GM18909 (cell line): ENCODE data around the gene EIF5.

ENCODE experiments used
- ATAC-seq: cut with Tn5 transposase; IDR thresholded peaks from one replicate; pipeline ENCODE4 v1.9.1; 2021; ENCODE audit warnings: mild to moderate bottlenecking; ENCODE audit not compliant: unreplicated experiment, poor library complexity

Gene EIF5

DNA sequence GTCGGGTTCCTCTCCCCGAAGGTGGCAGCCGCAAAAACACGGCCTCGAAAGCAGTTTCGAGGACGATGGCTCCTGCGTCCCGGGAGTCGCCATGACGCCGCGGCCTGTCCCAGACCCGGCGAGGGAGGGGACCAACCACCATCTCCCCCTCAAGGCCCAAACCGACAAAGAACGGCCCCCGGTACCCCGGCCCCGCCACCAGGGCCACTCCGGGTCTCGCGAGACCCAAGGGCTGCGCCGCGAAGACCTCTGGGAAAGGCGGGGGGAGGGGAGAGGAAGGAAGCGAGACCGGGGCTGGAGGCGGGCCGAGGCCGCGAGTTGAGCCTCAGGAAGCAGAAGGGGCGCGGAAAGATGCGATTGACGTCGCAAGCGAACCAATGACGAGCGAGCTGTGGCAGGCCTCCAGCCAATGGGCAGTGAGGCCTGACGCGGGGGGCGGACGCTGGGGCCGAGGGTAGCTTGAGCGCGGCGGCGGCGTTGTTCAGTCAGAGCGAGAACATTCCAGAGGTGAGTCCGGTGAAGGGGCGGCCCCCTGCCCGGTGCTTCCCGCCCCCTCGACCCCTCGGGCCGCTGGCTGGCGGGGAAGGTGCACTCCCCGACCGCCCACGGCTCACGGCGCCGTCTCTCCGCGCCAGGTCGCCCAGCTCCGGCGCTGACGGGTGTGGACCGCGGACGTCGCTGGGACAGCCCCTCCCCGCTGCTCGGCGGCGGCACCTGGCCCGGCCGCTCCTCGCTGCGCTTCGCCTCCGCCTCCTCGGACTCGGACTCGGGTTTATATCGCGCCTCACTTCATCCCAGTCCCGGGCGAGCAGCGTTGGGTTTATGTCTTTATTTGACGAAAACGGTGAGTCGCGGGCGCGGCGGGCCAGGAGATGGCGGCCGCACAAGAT is at the start of gene EIF5:
Gene EIF5 (plus strand): TSS at position 484 of the 890 bp plus-strand sequence. CDS start 1,624 bp downstream, outside the sequence.
- ATAC-seq, result peak; percentile 92

DNA sequence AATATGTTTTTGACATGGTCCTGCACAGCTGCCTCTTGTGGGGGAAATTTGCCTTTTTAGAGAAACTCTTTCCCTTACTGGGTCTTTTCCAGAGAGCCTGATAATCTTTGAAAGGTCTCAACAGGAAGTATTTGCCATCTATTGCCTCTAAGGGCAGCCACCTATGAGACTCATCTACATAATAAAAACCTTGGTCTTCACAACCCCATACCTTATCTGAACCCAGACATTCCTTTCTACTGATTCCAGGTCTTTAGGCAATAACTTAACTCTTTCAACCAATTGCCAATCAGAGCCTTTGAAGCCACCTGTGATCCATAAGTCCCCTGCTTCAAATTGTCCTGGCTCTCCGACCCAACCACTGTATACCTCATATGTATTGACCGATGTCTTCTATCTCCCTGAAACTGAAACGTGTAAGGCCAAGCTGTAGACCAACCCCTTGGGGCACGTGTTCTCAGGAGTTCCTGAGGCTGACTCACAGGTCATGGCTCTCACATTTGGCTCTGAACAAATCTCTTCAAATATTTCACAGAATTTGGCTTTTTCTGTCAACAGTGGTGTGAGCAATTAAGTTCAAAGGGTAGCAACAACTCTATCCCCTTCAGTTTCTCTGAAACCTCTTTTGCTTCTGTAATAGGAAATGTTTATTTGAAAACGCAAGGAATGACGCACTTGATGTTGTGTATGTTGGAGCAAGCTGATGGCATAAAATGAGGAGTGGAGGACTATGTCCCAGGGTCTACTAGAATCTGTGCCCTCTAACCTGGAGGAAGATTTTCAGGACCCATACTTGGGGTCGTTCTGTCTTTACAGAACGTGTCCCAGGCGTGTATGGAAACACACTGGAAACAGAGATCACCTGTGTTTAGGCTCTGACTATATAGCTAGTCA is 49.2 kb upstream of the EIF5 start:
- ATAC-seq, result no peak

DNA sequence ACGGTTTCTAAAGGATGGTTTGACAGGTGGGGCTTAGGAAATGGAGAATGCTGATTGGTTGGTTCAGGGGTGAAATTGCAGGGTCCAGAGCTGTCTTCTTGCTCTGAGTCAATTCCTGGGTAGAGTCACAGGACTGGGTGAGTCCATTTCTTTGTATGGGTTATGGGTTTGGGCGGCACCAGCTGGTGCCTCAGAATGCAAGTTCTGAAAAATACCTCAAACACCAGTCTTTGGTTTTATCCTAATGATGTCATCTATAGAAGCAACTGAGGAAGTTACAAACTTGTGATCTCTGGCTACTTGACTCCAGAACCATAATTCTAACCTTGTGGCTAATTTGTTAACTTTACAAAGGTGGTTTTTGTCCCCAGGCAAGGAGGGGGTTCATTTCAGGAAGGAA is 47.6 kb upstream of the EIF5 start:
- no peak for ATAC-seq

DNA sequence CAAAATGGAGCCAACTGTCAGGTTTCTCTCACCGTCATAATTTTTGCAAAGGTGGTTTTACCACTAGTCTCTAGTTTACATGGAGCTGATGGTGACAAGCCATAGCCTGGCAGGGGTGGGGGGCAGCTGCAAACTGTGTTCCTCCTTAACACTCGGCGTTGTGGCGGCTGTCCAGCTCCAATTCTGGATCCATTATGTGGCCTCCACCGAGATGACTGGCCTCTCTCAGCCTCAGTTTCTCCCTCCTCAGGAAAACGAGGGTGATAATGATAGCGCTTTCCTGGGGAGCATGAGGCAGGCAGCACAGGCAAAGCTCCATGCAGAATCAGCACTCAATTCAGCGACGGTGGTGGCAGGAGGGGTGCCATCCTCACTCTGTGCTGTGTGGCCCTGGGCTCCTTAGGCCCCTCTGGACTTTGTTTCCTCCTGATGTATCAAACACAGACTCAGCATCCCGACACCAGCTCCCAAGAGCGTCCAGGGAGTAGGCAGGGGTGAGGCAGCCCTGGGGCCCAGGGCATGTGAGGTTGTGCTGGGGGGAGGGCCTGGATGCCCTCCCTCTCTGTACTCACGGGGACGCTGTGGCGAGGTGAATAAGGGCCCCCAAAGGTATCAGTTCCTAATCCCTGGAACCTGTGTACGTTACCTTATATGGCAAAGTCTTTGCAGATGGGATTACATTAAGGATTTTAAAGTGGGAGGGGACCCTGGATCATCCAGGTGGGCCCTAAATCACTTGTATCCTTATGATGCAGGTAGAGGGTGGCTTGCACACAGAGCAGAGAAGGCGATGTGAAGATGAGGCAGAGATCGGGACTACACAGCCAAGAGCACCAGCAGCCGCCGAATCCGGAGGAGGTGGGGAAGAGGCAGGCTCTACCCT is 46.8 kb upstream of the EIF5 start:
- no peak for ATAC-seq

DNA sequence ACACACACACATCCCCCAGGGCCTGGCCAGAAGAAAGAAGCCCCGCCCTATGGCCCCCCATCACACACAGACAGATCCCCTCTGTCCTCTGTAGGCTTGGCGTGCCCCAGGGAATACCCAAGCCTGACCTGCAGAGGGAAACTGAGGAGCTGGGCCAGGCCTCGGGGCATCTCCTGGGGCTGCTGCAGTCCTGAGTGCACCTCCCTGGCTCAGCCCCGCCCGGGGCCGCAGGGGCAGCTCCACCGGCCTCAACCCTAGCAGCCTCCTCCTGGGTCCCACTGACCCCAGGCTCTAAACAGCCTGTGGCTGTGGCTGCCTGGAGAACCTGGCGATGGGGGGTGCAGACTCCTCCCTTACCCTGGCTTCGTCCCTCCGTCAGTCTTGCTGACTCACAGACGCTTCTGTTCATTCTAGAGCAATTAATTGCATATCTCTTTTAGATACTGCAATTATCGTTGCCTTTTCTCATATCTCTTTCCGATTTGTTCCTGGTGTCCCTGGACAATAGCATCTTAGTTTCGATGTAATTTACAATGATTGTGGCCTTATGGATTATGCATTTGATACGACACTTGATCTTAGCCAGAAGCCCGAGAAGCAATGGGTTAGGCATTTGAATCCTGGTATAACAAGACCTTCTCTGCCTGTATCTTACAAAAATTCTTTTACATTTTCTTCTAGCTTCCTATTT is 45.8 kb upstream of the EIF5 start:
- no peak for ATAC-seq

DNA sequence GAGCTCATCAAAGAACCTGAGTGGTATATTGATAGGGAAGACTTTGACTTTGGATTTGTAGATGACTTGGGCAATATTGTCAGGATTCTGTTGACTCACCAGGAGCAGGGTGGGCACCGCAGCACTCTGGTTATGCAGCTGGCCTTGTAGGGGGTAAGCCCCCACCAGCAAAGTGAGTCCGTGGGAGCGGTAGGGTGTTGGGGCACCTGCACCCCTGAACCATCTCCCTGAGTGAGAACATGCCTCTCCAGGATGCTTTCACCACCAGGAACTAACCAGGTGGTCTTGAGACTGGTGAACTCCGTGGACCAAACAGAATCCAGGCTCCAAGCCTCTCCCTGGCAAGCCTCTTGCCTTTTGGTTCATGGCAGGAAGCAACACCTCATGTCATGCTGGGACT is 44.0 kb upstream of the EIF5 start:
- ATAC-seq, result no peak

DNA sequence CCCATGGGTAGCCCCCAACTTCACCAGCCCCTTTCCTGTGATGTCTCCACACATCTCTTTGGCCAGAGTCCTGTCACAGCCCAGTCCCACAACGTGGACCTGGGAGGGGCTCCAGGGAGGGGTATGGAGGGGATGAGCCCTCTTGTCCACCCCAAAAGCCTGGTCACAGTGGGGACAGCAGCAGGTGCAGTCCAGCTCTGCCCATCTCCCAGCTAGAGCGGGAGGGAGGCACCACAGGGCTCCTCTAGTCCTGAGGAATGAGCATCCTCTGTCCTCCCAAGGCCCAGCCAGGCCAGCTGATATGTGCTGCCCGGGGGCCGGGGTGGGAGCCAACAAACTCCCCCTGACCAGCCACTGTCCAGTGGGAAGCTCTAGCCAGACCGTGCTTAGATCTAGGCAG is 43.5 kb upstream of the EIF5 start:
- ATAC-seq, result no peak

DNA sequence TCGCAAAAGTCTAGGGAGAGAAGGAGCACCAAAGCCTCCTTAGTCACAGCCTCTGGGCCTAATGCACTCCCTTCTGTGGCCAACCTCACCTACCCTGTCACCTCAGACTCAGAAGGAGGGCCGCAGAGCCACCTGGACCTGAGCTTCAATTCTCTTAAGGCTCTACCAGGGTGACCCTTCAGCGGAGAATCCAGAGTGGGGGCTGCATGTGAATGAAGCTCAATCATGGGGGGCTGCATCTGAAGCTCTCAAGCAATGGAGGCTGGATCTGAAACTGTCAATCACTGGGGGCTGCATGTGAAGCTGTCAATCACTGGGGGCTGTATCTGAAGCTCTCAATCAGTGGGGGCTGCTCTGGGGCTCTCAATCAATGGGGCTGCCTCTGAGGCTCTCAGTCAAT is 43.1 kb upstream of the EIF5 start:
- no peak for ATAC-seq

DNA sequence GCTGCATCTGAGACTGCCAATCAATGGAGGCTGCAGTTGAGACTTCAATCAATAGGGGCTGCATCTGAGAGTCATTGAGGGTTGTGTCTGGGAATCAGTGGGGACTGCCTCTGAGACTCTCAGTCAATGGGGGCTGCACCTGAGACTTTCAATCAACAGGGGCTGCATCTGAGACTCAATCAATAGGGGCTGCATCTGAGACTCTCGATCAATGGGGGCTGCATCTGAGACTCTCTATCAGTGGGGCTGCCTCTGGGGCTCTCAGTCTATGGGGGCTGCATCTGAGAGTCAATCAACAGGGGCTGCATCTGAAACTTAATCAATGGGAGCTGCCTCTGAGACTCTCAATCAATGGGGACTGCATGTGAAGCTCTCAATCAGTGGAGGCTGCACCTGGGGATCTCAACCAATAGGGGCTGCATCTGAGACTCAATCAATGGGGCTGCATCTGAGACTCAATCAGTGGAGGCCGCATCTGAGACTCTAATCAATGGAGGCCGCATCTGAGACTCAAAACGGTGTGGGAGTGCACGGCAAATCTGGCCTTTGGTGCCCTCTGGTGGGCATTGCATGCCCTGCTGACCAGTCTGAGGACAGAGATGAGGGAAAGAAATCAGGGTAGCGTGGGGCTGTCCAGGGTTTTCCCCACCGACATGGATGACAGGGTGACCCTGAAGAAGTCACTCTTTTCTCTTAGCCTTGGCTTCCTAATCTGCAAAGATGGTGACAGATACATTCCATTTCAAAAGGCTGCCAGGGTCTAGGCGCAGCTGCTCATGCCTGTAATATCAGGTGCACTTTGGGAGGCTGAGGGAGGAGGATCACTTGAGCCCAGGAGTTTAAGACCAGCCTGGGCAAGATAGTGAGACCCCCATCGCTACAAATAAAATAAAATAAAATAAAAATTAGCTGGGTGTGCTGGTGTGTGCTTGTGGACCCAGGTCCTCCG is 41.3 kb upstream of the EIF5 start:
- ATAC-seq, result no peak

DNA sequence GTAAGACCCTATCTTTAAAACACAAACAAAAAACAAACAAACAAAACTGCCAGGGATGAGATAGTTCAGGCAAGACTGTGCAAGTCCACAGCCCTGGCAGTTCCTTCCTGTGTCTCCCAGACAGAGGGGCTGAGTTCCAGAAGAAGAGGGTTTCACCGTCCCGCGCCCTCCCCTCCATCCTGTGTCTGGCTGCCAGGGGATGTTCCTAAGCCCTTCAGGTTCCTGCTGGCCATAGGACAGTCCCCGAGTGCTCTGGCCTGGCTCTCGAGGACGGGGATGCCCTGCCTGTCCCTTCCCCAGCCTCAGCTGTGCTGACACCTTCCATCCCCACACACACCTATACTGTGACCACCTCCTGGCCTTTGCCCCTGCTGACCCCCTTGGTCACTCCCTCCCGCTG is 40.6 kb upstream of the EIF5 start:
- no peak for ATAC-seq

DNA sequence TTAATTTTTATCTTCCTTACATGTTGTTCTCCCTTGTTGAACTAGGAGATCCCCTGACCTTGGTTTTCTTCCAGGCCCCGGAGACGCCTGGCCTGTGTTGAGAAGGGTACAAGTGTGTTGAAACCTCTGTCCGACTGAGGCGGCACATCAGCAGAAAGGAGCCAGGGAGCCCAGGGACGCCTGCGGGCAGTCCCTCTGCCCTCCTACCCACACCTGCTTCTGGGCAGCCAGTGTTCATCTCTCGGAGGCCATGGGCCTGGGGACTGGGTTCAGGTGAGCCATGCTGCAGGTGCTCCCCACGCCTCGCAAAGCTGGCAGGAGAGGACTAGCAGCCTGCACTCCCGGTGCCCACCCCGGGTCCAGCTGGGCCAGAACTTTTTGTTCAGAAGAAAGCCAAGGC is 39.9 kb upstream of the EIF5 start:
- no peak for ATAC-seq

DNA sequence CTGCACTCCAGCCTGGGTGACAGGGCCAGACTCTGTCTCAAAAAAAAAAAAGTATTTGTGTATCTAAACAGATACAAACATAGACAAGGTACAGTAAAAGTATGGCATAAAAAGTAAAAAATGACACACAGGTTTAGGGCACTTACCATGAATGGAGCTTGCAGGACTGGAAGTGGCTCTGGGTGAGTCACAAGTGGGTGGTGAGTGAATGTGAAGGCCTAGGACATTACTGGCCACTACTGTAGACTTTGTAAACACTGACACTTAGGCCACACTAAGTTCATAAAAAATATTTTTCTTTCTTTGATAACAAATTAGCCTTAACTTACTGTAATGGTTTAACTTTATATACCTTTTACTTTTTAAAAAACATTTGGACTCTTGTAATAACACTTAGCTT is 38.0 kb upstream of the EIF5 start:
- ATAC-seq, result no peak

DNA sequence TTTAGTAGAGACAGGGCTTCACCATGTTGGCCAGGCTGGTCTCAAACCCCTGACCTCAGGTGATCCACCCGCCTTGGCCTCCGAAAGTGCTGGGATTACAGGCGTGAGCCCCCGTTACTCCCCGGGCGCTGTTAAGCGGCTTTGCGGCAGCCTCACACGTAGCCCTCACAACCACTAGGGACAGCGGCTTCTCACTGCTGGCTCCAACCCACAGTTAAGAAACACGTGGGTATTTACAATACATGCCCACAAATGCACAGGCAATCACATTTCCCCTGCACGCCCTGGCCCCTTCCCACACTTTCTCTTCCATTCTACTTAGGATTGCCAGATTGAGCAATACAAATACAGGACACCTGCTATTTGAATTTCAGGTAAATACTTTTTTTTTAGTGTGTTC is 37.0 kb upstream of the EIF5 start:
- ATAC-seq, result no peak

DNA sequence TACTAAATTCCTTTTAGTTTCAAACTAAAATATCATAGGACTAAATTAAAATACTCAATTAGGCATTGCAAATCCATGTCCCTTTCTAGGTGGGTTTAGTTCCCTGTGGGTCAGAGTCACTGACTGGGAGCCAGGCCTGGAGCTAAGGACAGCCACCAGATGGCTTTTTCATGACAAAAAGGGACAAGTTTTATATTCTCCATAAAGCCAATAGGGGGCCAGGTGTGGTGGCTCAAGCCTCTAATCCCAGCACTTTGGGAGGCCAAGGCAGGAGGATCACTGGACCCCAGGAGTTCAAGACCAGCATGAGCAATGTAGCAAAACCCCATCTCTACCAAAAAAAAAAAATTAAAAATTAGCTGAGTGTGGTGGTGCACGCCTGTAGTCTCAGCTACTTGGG is 35.4 kb upstream of the EIF5 start:
- no peak for ATAC-seq

DNA sequence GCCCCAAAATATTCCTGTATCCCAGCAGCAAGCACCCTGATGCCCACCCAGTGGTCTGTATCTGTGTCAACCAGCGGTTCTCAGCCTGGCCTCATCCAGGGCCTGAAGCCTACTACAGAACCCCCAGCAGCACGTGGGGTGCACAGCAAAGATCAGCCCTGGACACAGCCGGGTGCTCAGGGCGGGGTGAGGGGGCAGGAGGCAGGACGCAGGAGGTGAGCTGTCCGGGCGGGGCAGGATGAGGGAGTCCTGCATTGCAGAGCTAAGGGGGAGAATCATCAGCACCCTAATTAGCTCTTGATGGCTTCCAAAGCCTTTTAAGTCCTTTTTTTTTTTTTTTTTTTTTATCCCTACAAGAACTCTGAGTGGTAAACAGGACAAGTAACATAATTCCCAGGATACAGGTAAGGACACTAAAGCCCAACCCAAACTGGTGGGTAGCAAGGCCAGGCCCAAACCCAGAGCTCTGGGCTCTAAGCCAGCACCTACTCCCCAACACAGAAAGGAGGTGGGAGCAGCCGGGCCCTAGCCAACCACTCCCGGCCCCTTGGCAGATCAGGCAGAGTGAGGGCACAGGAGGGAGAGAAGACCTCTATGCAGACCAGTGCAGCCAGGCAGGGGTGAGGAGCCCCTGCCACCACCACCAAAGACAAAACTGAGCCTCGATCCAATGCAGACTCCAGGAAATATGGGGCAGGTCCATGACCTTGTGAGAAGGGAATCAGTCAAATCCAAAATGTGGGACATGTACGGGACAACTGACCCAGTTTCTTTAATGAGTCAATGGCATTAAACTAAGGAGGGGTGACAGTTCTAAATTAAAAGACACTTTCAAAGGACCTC is 32.3 kb upstream of the EIF5 start:
- ATAC-seq, result no peak

DNA sequence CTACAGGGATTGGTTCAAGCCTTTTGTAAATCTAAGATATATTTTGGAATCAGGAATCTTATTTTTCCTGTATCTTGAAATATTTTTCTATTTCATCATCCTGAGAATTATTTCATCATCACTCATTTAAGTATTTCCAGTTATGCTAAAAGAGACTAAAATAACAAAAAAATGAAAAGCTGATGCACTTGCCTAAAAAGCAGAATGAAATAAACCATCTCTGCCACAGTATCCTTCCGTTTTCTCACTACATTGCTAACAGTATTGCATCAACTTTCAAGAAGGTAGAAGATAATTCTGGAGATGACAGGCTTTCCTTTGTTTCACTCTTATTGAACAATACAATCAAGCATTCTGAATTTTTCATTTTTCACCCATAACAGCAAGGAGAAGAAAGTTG is 31.1 kb upstream of the EIF5 start:
- ATAC-seq, result no peak

DNA sequence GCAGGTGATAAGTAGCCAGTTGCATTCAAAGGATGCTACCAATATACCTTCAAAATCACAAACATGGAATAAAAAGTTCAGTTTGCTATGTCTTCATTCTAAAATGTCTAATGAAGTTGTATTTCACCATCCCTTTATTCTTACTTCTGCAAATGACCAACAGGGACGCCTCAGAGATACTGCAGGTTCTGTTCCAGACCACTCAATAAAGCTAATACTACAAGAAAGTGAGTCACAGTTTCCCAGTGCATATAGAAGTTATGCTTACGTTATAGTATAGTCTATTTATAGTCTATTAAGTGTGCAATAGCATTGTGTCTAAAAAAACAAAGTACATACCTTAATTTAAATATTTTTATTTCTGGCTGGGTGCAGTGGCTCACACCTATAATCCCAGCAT is 29.3 kb upstream of the EIF5 start:
- no peak for ATAC-seq
